HEK293T (cell line): ENCODE results near the gene LAYN.

Experiments used
- CTCF ChIA-PET: fragments of 350-600 bp; formaldehyde crosslinking; extraction: SDS; loops from one replicate; lab custom pipeline; 2021; ENCODE audit warnings: antibody characterized with exemption, inconsistent platforms; lab: Yijun Ruan, JAX
- POLR2A ChIA-PET: fragments of 350-600 bp; formaldehyde crosslinking; extraction: SDS; loops from one replicate; lab custom pipeline; 2020; ENCODE audit warnings: antibody characterized with exemption, inconsistent platforms; lab: Yijun Ruan, JAX
- DNase-seq: peaks from one replicate; pipeline ENCODE4 v3.0.0; 2012; ENCODE audit warnings: mixed read lengths; ENCODE audit errors: extremely low spot score
- ARNT ChIP-seq: fragments of 450-650 bp; IDR thresholded peaks from 2 replicates; pipeline ENCODE4 v1.6.1; 2017; ENCODE audit warnings: mild to moderate bottlenecking
- CTBP1 ChIP-seq: fragments of 450-650 bp; IDR thresholded peaks from 2 replicates; pipeline ENCODE4 v1.6.1; 2016; ENCODE audit warnings: borderline replicate concordance
- ELF4 ChIP-seq: fragments of 450-650 bp; IDR thresholded peaks from 2 replicates; pipeline ENCODE4 v1.6.1; 2017; ENCODE audit warnings: antibody characterized with exemption
- FOXA1 ChIP-seq: fragments of 450-650 bp; IDR thresholded peaks from 2 replicates; pipeline ENCODE4 v1.6.1; 2016; ENCODE audit warnings: mild to moderate bottlenecking
- FOXK2 ChIP-seq: fragments of 450-650 bp; IDR thresholded peaks from 2 replicates; pipeline ENCODE4 v1.6.1; 2016; ENCODE audit warnings: mild to moderate bottlenecking
- FOXM1 ChIP-seq: fragments of 450-650 bp; IDR thresholded peaks from 2 replicates; pipeline ENCODE4 v1.6.1; 2017; ENCODE audit warnings: mild to moderate bottlenecking, borderline replicate concordance
- L3MBTL2 ChIP-seq: fragments of 450-650 bp; conservative IDR thresholded peaks from 2 replicates; pipeline ENCODE4 v1.6.1; 2016; ENCODE audit warnings: mild to moderate bottlenecking
- SP1 ChIP-seq: fragments of 450-650 bp; IDR thresholded peaks from 2 replicates; pipeline ENCODE4 v1.6.1; 2017
- SUZ12 ChIP-seq: fragments of 450-650 bp; IDR thresholded peaks from 2 replicates; pipeline ENCODE4 v1.6.1; 2016; ENCODE audit warnings: mild to moderate bottlenecking
- TARDBP ChIP-seq: fragments of 450-650 bp; IDR thresholded peaks from 2 replicates; pipeline ENCODE4 v1.6.1; 2016
- ZNF384 ChIP-seq: fragments of 450-650 bp; IDR thresholded peaks from 2 replicates; pipeline ENCODE4 v1.6.1; 2016
- TF ChIP-seq, protein P1 (sequence below): fragments of 450-650 bp; IDR thresholded peaks from 2 replicates; pipeline ENCODE4 v1.6.1; 2016

Gene LAYN

DNA sequence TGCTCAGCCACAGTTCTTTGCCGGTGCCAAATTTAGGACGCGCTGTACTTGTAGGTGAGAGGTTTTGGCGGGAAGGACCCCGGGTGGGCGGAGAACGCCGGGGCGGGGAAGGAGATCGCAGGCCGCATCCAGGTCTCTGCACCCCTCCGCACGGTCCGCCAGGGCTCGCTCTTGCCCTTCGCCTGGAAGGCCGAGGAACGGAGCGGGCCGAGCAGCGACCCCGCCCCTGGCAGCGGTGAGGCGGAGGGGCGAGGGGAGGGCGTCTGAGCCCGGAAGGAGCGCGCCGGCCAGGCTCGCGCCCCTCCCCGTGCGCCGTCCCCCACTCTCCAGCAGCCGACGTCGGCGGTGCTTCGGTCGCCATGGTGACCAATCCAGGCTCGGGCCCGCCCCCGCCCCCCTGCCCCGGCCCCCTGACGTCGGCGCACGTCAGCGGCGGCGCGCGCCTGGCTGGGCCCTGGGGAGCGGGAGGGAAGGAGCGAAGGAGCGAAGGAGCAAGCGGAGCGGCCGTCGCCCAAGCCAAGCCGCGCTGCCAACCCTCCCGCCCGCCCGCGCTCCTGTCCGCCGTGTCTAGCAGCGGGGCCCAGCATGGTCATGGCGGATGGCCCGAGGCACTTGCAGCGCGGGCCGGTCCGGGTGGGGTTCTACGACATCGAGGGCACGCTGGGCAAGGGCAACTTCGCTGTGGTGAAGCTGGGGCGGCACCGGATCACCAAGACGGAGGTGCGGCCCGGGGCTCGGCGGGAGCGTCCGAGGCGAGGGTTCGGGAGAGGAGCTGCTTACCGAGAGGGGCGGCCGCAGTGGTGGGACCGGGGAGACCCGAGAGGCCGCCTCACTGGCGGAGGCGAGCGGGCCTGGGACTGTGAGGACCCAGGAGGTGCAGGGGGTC, 61.7 kb downstream of the LAYN start, which contains the start of gene SIK2:
SIK2 (plus strand) TSS at position 471 of the 886 bp plus-strand sequence; CDS start at position 586, 115 bp downstream.
- DNase-seq = peak; percentile 96
- POLR2A ChIA-PET = interaction anchor here (1.2 to 1.5 kb wide), 2 partner anchors 62 to 164 kb away, joined by 3 to 4 read pairs; partner anchors contain the start of gene PPP2R1B
- TF ChIP-seq L3MBTL2 (peak; percentile 92), FOXM1 (no peak), ELF4 (no peak)
- CTCF ChIA-PET = interaction anchor here (0.6 kb wide), 1 partner anchor 175 kb away, joined by 4 read pairs; no protein-coding TSS in a partner anchor

DNA sequence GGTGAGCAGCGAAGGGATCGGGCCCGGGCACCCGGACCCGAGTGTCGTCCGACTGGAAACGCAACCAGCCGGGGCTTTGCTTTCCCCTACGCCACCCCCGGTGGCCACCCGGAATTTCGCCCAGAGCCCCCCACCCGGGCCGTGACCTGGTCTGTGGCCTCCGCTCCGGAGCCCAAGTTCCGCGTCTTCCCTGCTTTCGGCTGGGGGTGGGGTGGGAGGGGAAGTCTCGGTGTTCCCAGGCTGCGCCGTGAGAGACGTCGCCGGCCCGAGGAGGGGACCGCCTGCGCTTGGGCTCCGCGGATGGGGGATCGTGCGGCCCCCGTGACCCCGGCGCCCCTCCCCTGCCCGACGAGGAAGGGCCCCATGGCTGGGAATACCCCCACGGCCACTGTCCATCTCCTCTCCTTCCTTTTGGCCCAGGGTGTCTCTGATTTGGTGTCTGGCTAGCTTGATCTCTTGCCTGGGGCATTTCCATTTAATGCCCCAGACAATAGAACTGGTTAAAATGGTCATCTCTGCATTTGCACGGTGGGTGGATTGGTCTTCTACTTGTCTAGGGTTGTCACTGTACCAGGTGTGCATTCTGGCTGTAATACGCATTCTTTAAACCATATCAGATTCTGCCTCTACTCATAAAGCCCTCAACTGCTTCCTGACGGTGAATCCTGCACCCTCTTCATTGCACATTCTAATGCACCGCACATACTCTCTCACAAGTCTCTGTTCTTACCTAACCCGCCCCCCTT, 62.5 kb downstream of the LAYN start:
- ChIA-PET POLR2A (interaction anchor here (1.2 to 1.5 kb wide), 2 partner anchors 63 to 163 kb away, joined by 3 to 4 read pairs; partner anchors contain the start of gene PPP2R1B), CTCF (interaction anchor here (1.6 kb wide), 1 partner anchor 174 kb away, joined by 8 read pairs; no protein-coding TSS in a partner anchor)
- no peak for TF ChIP-seq ARNT
- no peak for TF ChIP-seq CTBP1
- no peak for TF ChIP-seq ELF4
- TF ChIP-seq L3MBTL2 = no peak
- TF ChIP-seq SP1 = no peak
- TF ChIP-seq SUZ12 = no peak
- DNase-seq = peak; percentile 31

DNA sequence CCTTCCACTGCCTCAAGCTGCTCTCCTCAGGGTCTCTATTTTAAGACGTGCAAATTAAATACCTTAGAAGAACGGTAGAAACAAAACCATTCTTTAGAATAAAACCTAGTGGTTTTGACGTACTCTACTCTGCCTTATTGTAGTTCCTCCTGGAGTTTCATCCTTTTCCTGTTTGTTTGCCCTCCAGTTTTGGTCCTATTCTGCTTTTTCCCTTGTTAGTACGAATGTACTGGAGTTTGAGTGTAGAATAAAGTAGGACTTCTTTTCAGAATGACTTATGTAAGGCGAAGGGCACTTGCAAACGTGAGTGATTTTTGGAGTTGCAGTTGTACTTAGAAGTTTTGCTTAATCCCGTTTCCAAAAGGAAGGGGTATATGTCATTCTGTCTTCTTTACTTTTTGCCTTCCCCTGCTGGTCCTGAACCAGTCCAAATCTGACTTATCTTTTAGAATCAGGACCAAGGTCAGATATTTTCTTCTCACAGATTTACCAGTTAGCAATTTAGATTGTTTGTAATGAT, 63.2 kb downstream of the LAYN start:
- POLR2A ChIA-PET = interaction anchor here (1.0 to 1.5 kb wide), 4 partner anchors 64 to 267 kb away, joined by 3 to 6 read pairs (median 4); partner anchors contain the start of genes ALG9 and PPP2R1B
- DNase-seq = no peak
- TF ChIP-seq L3MBTL2 (no peak), ARNT (no peak), SUZ12 (no peak)
- CTCF ChIA-PET = interaction anchor here (1.2 to 1.6 kb wide), 5 partner anchors 19 to 239 kb away, joined by 3 to 10 read pairs (median 4); partner anchors contain the start of gene PPP2R1B

DNA sequence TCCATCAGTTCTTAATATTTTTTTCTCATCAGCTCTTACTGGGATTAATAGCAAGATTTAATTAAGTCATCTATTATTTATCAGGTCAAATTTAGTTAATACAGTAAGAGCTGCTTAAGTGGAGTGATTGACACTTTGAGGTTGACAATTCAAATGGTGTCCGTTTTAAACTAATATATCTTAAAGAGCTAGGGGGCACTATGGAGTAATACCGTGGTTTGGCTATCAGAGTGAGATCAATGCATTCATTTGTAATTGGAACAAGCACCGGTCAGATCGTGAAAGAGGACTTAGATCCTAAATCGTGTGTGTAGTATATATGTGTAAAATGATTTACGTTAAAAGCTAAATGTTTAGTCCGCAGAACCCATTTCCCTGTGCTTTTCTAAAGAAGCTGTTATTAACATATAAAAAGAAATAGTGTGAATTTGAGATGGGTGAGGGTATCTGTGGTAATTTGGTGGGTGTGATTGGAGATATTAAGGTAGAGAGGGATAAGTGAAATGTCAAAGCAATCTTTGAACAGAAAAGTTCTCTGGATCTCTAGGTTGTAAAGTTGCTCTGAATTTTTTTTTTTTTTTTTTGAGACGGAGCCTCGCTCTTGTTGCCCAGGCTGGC, 64.0 kb downstream of the LAYN start:
- POLR2A ChIA-PET = interaction anchor here (1.0 kb wide), 2 partner anchors 162 to 267 kb away, joined by 3 to 6 read pairs; partner anchors contain the start of genes ALG9 and PPP2R1B
- CTCF ChIA-PET = interaction anchor here (0.6 to 1.6 kb wide), 9 partner anchors 17 to 1404 kb away, joined by 3 to 10 read pairs (median 4); partner anchors contain the start of gene PPP2R1B
- peak; percentile 77 for TF ChIP-seq ZNF384
- TF ChIP-seq SP1 = no peak
- TF ChIP-seq, protein P1, sequence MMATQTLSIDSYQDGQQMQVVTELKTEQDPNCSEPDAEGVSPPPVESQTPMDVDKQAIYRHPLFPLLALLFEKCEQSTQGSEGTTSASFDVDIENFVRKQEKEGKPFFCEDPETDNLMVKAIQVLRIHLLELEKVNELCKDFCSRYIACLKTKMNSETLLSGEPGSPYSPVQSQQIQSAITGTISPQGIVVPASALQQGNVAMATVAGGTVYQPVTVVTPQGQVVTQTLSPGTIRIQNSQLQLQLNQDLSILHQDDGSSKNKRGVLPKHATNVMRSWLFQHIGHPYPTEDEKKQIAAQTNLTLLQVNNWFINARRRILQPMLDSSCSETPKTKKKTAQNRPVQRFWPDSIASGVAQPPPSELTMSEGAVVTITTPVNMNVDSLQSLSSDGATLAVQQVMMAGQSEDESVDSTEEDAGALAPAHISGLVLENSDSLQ = peak; percentile 95
- DNase-seq = peak; percentile 42

DNA sequence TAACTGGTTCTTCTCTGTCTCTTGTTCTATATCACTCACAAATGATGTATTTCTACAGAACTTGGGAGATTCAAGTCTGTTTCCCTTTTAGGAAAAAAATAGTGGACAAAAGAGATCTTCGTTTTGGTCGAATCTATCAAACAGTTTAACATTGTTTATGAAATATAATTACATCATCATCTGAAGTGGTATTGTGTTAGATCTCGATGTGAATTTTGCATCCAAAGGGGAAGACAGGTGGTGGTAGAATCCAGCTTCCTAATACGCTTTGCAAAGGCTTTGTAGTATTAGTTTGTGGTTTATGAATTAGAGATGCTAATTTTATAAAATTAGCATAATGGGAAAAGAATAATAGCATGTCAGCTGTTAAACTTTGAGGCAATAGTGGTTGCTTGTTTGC, 65.2 kb downstream of the LAYN start:
- TF ChIP-seq ZNF384 (no peak), CTBP1 (no peak), SUZ12 (no peak), FOXA1 (no peak), SP1 (no peak)
- CTCF ChIA-PET = no interaction called here
- DNase-seq = no peak
- POLR2A ChIA-PET = no interaction called here

DNA sequence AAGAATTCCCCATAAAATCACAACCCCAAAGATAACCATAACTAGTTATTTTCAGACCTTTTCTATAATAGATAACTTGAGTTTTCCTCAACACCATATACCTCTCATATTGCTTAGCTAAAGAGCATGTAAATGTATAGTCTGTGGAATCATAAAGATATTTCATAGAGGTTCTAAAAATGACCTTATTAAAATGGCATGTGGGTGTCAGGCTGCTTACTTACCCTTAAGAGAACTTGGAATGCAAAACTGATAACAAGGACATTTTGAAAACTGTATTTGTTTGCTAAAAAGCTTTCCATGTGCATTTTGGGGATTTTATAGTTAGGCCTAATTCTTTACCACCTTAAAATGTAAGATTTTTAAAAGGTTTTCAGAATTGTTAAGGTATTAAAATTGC, 66.5 kb downstream of the LAYN start:
- POLR2A ChIA-PET = no interaction called here
- DNase-seq = no peak
- TF ChIP-seq SP1 (no peak), FOXK2 (no peak), TARDBP (no peak), FOXA1 (no peak)
- CTCF ChIA-PET = no interaction called here

DNA sequence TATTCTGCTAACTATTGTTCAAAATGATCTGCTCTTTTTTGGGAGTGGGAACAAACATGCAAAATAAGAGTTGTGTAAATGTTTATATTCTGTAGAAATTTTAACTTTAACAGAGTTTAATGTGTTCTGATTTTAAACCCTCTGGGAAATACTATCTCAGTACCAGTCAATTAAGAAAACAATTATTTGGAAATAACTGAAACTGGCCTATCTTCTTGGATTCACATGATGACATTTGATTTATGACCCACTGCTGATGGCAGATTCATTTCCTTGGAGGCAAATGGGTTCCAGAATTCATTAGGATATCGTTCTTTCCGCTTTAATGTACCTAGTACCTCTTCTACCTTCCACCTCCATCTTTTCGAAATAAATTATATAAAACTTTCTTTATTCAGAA, 67.2 kb downstream of the LAYN start:
- POLR2A ChIA-PET = no interaction called here
- CTCF ChIA-PET = no interaction called here
- TF ChIP-seq, protein P1 = peak; percentile 73
- no peak for TF ChIP-seq ZNF384
- DNase-seq = no peak
